OCI-LY1 (cell line): Measurements from ENCODE around the gene GPRIN1.

Experiments used
- H2AFZ ChIP-seq: fragments of 200-600 bp; sonication (generic), shearing (Covaris generic); 2 replicates; pipeline ENCODE4 v1.6.0; 2014; ENCODE audit warnings: antibody characterized with exemption, mild to moderate bottlenecking, low read length
- H3F3A ChIP-seq: fragments of 200-600 bp; sonication (generic), shearing (Covaris generic); 2 replicates; pipeline ENCODE4 v1.6.0; 2014; ENCODE audit warnings: mild to moderate bottlenecking, antibody characterized with exemption, low read length, moderate library complexity; ENCODE audit not compliant: insufficient read depth
- H3K27ac ChIP-seq: fragments of 200-600 bp; sonication (generic); 2 replicates; pipeline ENCODE4 v1.5.1; 2014; ENCODE audit warnings: low read length, mixed run types, mild to moderate bottlenecking, low read depth; ENCODE audit not compliant: poor library complexity, severe bottlenecking
- H3K27me3 ChIP-seq: fragments of 200-600 bp; sonication (generic); 2 replicates; pipeline ENCODE4 v1.6.0; 2014; ENCODE audit warnings: antibody characterized with exemption, mild to moderate bottlenecking, low read length, moderate library complexity; ENCODE audit not compliant: insufficient read depth
- H3K36me3 ChIP-seq: fragments of 200-600 bp; sonication (generic); 2 replicates; pipeline ENCODE4 v1.6.1; 2014; ENCODE audit warnings: mild to moderate bottlenecking, antibody characterized with exemption, low read length, moderate library complexity, mixed read lengths; ENCODE audit not compliant: insufficient read depth
- H3K4me1 ChIP-seq: fragments of 200-600 bp; sonication (generic); 2 replicates; pipeline ENCODE4 v1.5.1; 2014; ENCODE audit warnings: mild to moderate bottlenecking, low read length, moderate library complexity; ENCODE audit not compliant: insufficient read depth, severe bottlenecking
- H3K4me2 ChIP-seq: fragments of 200-600 bp; sonication (generic), shearing (Covaris generic); 2 replicates; pipeline ENCODE4 v1.6.1; 2014; ENCODE audit warnings: low read length
- H3K4me3 ChIP-seq: fragments of 200-600 bp; sonication (generic); 2 replicates; pipeline ENCODE4 v1.5.1; 2014; ENCODE audit warnings: low read length, low read depth, mild to moderate bottlenecking, mixed read lengths; ENCODE audit not compliant: poor library complexity, severe bottlenecking
- H3K79me2 ChIP-seq: fragments of 200-600 bp; shearing (Covaris generic); 2 replicates; pipeline ENCODE4 v1.6.1; 2016; ENCODE audit warnings: mixed run types, low read length, mixed read lengths; ENCODE audit not compliant: insufficient read depth
- H3K9ac ChIP-seq: fragments of 200-600 bp; sonication (generic), shearing (Covaris generic); 2 replicates; pipeline ENCODE4 v1.6.1; 2014; ENCODE audit warnings: mild to moderate bottlenecking, low read length, mixed read lengths
- H3K9me2 ChIP-seq: fragments of 200-600 bp; sonication (generic), shearing (Covaris generic); 2 replicates; pipeline ENCODE4 v1.6.1; 2014; ENCODE audit warnings: low read depth, mild to moderate bottlenecking, low read length, mixed read lengths
- H3K9me3 ChIP-seq: fragments of 200-600 bp; shearing (Covaris generic); 2 replicates; pipeline ENCODE4 v1.6.1; 2014; ENCODE audit warnings: low read length, mixed read lengths
- H4K20me1 ChIP-seq: fragments of 200-600 bp; sonication (generic), shearing (Covaris generic); 2 replicates; pipeline ENCODE4 v1.6.0; 2016; ENCODE audit warnings: mild to moderate bottlenecking, low read length; ENCODE audit not compliant: insufficient read depth
- EZH2 ChIP-seq: fragments of 200-600 bp; sonication (generic), shearing (Covaris generic); IDR thresholded peaks from 2 replicates; pipeline ENCODE4 v1.8.0; 2017; ENCODE audit warnings: borderline replicate concordance, mixed run types, mild to moderate bottlenecking, antibody characterized with exemption, low read length, moderate library complexity, mixed read lengths
- TF ChIP-seq, protein P1 (sequence below): fragments of 200-600 bp; sonication (generic), shearing (Covaris generic); IDR thresholded peaks from 2 replicates; pipeline ENCODE4 v1.5.1; 2017; ENCODE audit warnings: mild to moderate bottlenecking, antibody characterized with exemption, low read length, moderate library complexity, mixed read lengths

Gene GPRIN1

DNA sequence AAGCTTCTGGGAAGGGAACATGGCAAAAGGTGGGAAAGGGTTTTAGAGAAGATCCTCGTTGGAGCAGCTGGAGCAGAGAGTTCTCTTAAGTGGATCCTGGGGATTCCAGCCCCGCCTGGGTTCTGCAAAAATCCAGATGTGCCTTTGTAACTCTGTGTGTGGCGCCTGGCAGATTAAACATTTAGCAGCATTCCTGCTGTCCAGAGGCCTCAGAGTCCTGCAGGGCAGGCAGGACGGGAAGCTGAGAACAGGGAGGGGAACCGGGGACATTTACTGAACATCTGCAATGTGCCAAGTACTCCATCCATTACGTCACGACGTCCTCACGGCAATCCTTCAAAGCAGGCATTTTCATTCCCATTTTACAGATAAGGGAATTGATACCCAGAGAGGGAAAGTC, 26.5 kb upstream of the GPRIN1 start:
- no peaks in the 10 kb centered on the region for H3K9me3 ChIP-seq
- no peaks in the 10 kb centered on the region for H4K20me1 ChIP-seq
- H3K4me1 ChIP-seq, result peaks cover 10% of the 10 kb centered on the region
- H3K4me2 ChIP-seq, result no peak overlapping the region
- H3K79me2 ChIP-seq, result no peaks in the 10 kb centered on the region
- H3K27me3 ChIP-seq, result peaks cover 8% of the 10 kb centered on the region
- H3K27ac ChIP-seq, result no peak overlapping the region
- no peak overlapping the region for H2AFZ ChIP-seq
- no peaks in the 10 kb centered on the region for H3K9me2 ChIP-seq
- H3K9ac ChIP-seq, result no peak overlapping the region
- no peaks in the 10 kb centered on the region for H3K36me3 ChIP-seq
- no peak for TF ChIP-seq EZH2
- TF ChIP-seq, protein P1, sequence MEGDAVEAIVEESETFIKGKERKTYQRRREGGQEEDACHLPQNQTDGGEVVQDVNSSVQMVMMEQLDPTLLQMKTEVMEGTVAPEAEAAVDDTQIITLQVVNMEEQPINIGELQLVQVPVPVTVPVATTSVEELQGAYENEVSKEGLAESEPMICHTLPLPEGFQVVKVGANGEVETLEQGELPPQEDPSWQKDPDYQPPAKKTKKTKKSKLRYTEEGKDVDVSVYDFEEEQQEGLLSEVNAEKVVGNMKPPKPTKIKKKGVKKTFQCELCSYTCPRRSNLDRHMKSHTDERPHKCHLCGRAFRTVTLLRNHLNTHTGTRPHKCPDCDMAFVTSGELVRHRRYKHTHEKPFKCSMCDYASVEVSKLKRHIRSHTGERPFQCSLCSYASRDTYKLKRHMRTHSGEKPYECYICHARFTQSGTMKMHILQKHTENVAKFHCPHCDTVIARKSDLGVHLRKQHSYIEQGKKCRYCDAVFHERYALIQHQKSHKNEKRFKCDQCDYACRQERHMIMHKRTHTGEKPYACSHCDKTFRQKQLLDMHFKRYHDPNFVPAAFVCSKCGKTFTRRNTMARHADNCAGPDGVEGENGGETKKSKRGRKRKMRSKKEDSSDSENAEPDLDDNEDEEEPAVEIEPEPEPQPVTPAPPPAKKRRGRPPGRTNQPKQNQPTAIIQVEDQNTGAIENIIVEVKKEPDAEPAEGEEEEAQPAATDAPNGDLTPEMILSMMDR, result no peak
- no peak overlapping the region for H3K4me3 ChIP-seq
- no peaks in the 10 kb centered on the region for H3F3A ChIP-seq

DNA sequence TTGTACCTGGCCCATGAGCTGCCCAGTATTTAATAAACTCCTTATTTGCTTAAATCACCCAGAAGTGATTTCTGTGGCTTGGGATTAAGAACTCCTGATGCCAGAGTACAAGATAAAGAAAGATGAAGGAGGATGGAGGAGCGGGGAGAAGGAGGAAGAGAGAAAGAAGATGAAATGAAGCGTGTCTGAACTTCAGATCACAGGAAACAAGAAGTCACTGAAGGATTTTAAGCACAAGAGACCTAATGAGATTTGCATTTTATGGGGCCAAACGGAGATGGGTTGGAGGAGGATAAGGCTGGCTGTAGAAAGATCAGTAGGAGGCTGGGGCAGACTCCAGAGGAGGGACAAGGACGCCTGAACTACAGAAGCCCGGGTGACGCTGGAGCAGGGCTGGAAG, 23.6 kb upstream of the GPRIN1 start:
- H3K4me1 ChIP-seq, result peaks cover 29% of the 10 kb centered on the region
- H3K27me3 ChIP-seq, result peaks cover 12% of the 10 kb centered on the region
- H3F3A ChIP-seq, result no peaks in the 10 kb centered on the region
- H4K20me1 ChIP-seq, result no peaks in the 10 kb centered on the region
- no peaks in the 10 kb centered on the region for H3K9me2 ChIP-seq
- no peak overlapping the region for H3K27ac ChIP-seq
- H2AFZ ChIP-seq, result no peak overlapping the region
- H3K36me3 ChIP-seq, result no peaks in the 10 kb centered on the region
- no peak for TF ChIP-seq EZH2
- TF ChIP-seq, protein P1, result no peak
- no peaks in the 10 kb centered on the region for H3K9me3 ChIP-seq
- no peak overlapping the region; the same call in 1 of the 2 replicates for H3K9ac ChIP-seq
- peak overlapping the region; percentile 29; the same call in 1 of the 2 replicates for H3K4me2 ChIP-seq
- H3K79me2 ChIP-seq, result no peaks in the 10 kb centered on the region
- H3K4me3 ChIP-seq, result no peak overlapping the region

DNA sequence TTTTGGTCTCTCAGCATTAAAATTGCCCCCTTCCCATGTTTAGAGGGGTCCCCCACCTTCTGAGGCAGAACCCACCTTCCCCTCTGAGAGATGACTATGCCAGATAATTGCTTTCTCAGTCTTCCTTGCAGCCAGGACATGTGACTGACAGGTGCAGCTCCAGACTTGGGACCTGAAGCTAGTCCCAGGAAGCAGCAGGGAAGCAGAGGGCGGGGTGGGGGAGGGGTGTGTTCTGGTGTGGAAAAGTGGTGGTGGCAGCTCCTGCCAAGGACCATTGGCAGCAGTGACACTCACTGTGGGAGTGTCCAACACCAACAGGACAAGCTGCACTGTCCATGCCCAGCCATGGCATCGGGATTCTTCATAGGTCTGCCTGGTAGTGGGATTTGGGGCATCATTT, 22.8 kb upstream of the GPRIN1 start:
- no peaks in the 10 kb centered on the region for H3K9me2 ChIP-seq
- no peak overlapping the region for H3K9ac ChIP-seq
- H3K4me3 ChIP-seq, result no peak overlapping the region
- TF ChIP-seq, protein P1, result no peak
- TF ChIP-seq EZH2, result no peak
- H3K9me3 ChIP-seq, result no peaks in the 10 kb centered on the region
- H3K4me1 ChIP-seq, result peaks cover 29% of the 10 kb centered on the region
- H2AFZ ChIP-seq, result no peak overlapping the region
- H4K20me1 ChIP-seq, result no peaks in the 10 kb centered on the region
- H3K27ac ChIP-seq, result no peak overlapping the region
- H3K79me2 ChIP-seq, result no peaks in the 10 kb centered on the region
- H3F3A ChIP-seq, result no peaks in the 10 kb centered on the region
- H3K36me3 ChIP-seq, result no peaks in the 10 kb centered on the region
- peaks cover 12% of the 10 kb centered on the region for H3K27me3 ChIP-seq
- no peak overlapping the region for H3K4me2 ChIP-seq
